SKM-1 treated with dmso at 0.1 percent for 144 hours (cell line): Measurements from ENCODE around the gene LEMD3.
"Not testable (repeated sequence)": the region's sequence is repeated elsewhere in the genome, so short reads cannot be mapped to it uniquely, and the experiment has no call there.

Experiments
- DNase-seq: peaks from one replicate; lab custom pipeline; 2025; ENCODE audit not compliant: unreplicated experiment; lab: John Stamatoyannopoulos, UW

The LEMD3 gene

DNA sequence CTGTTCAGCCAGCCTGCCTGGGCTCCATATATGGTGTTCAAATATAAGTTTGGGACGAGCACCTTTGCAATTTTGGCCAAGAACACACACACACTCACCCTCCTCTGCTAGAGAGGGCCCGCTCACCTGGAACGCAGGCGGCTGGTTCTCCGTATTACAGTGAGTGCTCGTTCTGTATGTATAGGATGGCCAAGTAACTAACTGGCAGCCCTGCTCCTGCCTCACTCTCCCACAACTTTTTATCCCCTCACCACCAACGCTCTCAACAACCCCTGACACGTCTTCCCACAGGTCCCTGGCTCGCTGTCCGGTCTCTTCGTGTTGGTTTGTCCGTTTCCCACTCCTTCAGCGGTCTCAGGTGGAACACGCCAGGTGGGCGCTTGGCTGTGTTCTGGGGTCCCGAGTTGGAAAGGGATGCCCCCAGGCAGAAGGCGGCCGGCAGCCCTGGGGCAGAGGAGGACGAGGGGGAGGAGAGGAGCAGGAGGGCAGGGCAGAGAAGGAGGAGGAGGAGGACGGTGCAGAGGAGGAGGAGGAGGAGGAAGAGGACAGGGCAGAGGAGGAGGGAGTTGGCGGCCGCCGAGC, 108.7 kb downstream of the LEMD3 start:
- DNase-seq: no peak

DNA sequence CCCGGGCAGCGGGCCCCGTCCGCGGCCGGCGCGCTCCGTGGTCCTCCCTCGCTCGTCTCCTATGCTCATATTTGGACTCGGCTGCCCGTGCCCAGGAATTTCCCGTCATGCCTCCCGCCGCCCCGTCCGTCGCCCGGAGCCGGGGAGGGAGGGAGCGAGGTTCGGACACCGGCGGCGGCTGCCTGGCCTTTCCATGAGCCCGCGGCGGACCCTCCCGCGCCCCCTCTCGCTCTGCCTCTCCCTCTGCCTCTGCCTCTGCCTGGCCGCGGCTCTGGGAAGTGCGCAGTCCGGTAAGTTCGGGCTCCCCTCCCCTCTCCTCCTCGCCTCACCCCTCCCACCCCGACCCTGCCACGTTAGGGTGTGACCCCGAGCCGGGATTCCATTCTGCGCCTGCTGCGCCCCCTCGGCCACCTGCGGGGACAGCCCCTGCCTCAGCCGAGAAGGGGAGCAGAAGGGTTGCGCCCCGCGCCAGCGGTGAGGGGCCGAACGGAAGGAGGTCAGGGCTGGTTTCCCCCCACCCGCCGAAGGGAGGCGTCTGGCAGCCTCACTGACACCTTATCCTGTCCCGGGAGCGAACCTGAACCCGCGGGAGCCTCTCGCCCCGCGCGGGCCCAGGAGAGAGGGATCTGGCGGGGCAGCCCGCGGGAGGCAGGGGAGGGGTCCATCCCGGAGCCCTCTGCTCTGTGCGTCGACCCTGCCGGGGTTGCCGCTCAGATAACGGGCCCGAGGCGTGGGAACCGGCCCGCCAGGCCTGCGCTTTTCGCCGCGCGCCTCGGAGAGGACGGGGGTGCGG, 109.4 kb downstream of the LEMD3 start, which contains the start of gene MSRB3:
Gene MSRB3, plus strand, starts transcription at position 108 of the 793 bp plus-strand sequence. CDS start 29,897 bp downstream, outside the sequence.
- DNase-seq: no peak

DNA sequence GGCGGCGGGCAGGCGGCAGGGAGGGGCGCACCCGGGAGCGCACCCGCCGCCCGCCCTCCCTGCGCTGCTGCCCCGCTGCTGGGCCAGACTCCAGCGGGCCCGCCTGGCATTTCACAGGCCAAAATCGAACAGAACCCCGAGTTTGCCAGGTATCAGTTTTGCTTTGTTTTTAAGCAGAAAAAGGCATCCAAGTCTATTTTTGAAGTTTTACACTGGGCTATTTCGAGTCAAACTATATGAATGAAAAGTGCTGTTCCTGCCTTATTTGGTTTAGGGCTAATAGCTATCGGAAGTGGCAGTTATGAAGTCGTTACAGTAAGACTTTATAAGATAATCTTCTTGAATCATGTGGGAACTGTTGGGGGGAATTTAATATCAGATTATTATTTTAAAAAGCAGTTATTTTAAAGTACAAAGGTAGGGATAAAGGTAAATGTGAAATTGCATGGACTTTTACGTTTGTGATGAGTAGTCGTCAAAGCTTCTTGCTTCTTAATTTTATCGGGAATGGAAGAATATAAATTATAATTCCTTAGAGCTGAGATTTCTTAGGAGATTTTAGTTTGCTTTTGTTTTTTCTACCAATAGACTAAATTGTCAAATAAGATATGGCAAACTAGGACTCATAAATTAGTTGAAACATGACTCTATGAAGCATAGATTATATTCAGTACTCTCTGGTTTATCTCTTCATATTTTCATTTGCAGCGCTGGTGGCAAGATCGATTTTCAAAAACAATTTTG, 110.2 kb downstream of the LEMD3 start:
- no peak for DNase-seq

DNA sequence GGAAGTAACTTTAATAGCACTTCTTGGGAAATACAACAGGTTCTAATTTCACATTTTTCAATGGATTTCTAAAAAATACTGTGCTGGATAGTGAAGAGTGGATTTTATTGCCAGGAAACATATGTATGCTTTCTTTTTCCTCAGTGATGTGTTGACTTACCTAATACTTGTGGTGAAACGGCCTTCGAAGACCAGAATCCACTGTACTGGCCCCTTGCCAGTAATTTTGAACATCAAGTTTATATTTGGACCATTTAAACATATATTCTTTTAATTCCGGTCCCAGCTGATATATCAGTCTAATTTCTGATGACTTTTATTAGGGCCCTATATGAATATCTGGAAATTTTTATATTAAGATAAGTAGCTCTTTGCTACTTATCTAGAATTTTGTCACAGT, 110.9 kb downstream of the LEMD3 start:
- no peak for DNase-seq

DNA sequence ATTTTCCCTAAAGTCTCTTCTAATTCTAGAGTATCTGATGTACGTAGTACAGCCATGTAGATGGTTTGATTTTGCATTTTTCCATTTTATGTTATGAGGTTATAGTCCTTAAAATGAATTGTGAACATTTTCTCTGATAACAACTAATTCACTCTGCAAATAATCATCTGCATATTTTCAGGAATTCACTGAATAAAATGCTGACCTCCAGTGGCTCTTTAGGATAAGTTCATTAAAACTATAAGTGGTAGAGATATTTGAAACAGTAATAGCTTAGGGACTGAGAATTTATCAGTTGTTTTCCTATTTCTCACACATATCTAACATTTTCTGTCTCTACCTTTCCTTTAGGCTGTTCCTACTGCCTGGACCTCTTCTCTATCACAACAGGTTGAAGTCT, 113.5 kb downstream of the LEMD3 start:
- DNase-seq: no peak

DNA sequence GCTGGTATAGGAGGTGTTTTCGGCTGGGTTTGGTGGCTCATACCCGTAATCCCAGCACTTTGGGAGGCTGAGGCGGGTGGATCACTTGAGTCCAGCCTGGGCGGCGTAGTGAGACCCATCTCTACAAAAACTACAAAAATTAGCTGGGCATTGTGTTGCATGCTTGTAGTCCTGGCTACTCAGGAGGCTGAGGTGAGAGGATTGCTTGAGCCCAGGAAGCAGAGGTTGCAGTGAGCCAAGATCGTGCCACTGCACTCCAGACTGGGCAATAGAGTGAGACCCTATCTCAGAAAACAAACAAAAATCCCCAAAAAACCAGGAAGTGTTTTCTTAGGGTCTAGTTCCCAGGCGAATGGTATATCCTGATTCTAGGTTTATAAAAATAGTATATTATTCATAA, 116.1 kb downstream of the LEMD3 start:
- not testable (repeated sequence) for DNase-seq

DNA sequence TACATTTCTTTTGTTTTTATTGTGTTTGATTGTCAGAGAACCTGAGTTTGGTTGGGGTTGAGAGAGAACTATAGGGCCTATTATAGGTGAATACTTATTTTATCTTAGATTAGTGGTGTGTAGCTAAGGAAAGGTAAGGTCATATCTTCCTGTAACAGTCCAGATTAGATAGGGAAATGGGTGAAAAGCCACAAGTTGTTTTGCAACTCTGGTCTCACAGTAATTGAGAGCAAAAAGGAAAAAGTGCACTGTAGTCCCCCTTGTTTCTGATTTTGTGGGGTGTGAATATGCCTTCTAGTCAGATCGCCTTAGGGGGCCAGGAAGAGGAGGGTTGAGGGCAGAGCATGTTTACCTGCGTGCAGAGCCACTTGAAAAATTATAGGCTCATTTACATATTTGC, 118.0 kb downstream of the LEMD3 start:
- DNase-seq: no peak

DNA sequence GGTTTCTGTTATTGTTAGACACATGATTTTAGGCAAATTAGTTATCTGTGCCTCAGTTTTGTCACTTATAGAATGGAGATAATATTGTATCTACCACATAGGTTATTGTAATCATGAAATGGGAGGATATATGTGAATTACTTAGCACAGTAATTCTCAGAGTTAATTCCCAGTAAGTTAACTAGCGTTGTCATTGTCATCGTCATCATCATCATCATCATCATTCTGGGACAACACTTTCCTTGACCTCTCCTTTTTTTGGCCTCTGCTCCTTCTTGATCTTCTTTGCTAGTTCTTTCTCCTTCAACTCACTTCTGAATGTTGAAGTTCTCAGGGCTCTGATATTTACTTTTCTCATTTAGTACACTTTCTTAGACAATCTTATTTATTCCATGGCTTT, 122.9 kb downstream of the LEMD3 start:
- no peak for DNase-seq

DNA sequence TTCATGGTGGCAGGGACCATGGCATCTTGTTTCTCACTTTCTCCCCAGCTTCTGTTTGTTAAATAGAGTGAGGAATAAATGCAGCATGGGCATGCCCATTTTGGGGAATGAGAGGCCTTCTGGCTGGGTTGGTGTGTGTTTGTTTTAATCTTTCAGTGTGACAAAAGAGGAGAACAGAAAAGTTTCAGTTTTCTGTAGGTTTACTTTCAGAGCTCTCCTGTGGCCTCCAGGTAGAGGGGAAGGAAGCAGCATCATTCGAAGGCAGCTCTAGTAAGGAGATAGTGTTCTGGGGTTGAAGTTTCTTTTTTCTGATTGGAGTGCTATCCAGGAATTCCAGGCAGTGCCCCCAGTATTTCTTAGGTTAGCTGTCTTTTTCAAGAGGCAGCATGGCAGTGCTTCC, 124.4 kb downstream of the LEMD3 start:
- no peak for DNase-seq

DNA sequence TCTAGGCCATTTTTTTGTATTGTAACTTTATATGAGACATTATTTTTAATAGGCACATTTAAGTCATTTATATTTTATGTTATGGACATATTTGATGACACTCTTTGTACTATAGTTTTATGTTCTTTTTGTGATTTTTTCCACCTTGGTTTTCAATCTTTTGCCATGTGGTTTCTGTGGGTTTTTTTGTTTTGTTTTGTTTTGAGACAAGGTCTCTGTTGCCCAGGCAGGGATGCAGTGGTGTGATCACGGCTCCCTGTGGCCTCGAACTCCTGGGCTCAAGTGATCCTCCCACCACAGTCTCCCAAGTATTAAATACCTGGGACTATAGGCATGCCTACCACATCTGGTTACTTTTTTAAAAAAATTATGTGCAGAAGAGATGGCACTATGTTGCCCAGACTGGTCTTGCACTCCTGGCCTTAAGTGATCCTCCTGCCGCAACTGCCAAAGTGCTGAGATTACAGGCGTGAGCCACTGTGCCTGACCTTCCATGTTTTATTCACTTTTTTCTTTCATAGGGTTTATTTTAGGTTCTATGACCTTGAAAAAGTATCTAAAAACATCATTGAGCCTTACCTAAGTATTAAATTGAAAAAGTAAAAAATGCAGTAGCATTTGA, 125.4 kb downstream of the LEMD3 start:
- DNase-seq: no peak

DNA sequence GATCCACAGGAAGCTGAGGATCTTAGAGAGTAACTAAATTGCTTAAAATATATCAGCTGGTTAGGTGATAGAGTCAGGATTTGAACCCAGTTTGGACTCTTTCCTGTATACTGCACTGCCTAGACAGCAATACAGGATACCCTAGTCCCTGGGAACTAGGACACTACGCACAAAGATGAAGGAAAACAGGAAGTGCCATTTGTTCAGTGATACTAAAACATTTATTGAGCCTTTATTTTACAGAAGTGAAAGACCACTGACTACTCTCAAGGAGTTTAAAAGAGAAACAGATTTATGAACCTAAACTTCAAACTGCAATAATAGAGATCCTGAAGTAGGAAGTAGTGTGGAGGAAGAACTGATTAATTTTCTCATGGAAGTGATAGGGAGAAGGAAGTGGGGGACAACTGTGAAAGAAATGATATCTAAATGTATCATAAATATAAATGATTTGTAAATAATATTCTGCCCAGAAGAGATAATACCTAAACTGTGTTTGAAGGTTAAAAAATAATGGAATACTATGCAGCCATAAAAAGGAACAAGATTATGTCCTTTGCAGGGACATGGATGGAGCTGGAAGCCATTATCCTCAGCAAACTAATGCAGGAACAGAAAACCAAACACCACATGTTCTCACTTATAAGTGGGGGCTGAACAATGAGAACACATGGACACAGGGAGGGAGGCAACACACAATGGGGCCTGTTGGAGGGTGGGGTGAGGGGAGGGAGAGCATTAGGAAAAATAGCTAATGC, 127.3 kb downstream of the LEMD3 start:
- DNase-seq: no peak
